GM21619 (cell line): ENCODE results near the gene MOSPD3.

ENCODE experiments used
- ATAC-seq: cut with Tn5 transposase; IDR thresholded peaks from one replicate; pipeline ENCODE4 v1.9.1; 2021; ENCODE audit not compliant: unreplicated experiment

MOSPD3 gene

DNA sequence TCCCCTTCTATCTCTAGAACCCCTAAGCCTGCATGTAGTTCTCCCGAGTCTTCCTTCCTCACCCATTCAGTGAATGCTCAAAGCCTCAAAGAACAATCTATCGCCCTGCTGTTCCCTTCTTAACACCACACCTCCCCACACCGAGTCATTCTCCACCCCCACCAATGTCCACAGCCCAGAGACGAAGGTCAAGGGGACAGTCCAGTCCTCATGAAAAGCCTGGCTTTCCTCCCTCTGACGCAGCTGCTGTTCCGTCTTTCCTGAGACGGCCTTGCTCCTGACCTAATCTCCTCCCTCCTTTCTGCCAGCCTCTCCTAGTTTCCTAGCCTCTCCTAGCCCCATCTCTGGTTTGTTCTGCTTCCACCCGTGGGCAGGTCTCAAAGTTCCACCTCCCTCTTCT lies 9.2 kb downstream of the MOSPD3 start:
- no peak for ATAC-seq

DNA sequence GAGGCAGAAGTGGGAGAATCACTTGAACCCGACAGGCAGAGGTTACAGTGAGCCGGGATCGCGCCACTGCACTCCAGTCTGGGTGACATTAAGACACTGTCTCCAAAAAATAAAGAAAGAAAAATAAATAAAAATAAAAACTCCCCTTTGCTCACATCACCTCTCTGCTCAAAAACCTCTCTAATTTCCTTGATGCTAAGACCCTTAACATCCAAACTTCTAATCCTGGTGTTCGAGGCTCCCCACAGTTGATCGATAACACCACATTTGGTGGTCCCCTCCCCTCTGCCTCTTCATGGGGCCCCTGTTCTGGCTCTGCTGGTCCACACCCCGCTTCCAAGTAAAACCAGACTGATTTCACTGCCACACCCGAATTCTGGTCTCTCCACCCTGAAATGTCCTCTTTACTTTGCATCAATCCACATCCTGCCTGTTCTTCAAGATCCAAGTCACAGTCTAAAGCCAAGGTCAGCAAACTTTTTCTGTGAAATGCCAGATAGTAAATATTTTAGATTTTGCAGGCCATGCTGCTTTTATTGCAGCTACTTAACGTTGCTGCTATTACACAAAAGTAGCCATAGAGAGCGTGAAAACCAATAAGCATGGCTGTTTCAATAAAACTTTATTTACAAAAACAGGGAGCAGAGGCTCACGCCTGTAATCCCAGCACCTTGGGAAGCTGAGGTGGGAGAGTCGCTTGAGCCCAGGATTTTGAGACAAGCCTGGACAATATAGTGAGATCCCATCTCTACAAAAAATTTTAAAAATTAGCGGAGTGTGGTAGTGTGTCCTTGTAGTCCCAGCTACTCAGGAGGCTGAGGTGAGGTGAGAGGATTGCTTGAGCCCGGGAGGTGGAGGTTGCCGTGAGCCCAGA lies 11.8 kb downstream of the MOSPD3 start:
- no peak for ATAC-seq

DNA sequence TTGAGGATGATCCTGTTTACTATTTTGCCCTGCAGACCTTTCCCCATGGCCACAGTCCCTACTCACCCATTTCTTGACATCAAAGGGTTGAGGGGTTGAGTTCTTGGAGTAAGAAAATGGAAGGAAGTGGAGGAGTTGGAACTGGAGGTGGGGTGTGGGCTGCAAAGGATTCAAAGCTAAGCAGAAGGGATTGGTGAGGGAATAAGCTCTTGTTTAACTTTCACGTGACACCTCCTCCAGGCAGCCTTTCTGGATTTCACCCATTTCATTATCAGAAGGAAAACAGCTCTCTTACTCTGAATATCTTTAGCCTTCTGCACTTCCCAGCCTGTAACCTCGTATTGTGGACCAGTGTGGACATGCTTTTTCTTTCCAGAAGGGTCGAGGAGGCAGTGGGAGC lies 13.7 kb downstream of the MOSPD3 start:
- no peak for ATAC-seq

DNA sequence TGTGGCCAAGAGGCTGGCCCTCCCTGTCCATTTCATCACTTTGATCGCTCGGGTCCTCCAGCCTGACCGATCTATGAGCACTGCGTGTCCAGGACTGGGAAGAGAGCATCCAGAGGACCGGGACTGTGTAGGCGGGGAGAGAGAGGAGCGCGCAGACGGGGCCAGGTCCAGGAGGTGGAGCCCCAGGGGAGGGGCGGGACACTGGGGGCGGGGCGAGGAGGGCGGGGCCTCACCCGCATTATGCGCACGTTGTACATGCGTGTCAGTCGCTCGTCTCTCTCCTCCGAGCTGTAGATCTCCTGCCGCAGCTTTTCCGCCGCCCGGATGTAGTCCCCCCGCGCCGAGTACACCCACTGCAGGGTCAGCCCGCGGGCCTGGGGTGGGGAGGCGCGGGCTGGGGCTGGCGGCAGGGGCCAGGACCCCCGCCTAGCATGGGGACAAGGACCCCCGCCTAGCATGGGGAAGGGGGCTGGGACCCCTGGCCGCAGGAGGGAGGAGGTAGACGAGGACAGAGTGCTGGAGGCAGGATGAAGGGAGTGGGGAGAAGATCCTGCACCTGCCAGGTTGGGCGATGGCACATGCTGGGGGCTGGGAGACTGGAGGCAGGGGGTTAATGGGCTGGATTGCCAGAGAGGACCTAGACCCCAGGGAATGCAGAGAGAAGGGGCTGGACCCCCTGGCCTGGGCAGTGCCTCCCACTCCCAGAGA lies 14.3 kb downstream of the MOSPD3 start:
- peak; percentile 81 for ATAC-seq

DNA sequence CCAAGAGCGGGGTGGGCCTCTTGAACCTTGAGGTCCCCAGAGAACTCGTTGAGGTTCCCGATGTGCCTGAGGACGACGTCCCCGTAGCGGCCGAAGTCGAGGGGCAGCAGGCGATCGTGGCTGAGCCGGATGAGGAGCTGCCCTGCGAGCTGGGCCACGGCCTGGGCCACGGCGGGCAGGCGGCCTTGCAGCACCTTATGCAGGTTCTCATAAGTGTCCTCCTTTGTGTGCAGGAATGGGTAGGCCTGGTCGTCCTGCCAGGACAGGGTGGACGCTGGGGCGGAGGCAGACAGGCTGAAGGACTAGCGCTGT lies 14.9 kb downstream of the MOSPD3 start:
- ATAC-seq = no peak

- no peak for ATAC-seq
Observed at GRCh38 chr7:100629117-100629716, 16.9 kb downstream of the MOSPD3 start.

- no peak for ATAC-seq
Observed at GRCh38 chr7:100630066-100630465, 17.7 kb downstream of the MOSPD3 start.

GRCh38 chr7:100632951-100633717 lies 20.8 kb downstream of the MOSPD3 start:
- ATAC-seq = no peak

- no peak for ATAC-seq
Observed at GRCh38 chr7:100639995-100640516, 27.7 kb downstream of the MOSPD3 start.

DNA sequence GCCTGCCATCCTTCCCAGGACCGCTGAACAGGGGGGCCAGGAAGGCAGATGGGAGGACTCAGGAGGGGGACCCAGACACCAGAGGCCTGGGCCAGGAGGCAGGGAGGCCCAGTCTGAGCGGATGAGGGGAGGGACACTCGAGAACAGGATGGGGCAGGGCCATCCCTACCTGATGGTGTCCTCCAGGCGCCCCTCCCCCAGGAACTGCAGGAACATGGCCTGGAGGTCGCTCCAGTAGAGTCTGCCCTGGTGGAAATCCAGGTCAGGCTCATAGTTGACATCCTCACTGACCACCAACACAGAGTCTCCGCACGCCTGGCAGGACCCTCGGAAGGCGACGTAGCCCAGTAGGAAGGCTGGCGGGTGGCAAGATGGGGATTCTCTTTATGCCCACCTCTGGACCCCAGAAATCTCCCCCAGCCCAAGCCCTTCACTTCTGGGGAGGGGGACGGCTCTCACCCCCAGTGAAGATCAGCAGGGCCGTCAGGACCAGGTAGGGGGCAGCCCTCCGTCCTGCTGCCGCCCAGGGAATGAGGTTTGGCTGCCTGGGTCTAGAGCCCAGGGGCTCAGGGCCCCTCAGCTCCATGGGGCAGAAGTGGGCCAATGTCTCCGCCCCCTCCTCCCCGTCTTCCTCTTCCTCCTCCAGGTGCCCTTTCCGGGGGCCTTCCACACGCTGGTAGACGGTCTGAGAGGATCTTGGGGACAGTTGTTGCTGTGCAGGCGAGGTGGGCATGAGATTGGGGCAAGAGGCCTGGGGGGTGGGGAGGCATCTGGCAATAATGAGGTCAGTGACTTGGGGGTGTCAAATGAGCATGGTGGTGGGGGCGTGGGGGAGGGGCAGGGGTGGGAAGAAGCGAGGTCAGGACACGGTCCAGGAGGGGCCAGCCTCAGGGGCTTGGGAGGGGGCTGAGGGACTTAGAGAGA lies 28.4 kb downstream of the MOSPD3 start:
- ATAC-seq = no peak

- ATAC-seq = no peak
Observed at GRCh38 chr7:100641463-100641859, 29.1 kb downstream of the MOSPD3 start, which contains the start of gene TFR2. TSS of gene TFR2 (minus strand) at chr7:100641552. CDS start at chr7:100641509, 43 bp downstream.

DNA sequence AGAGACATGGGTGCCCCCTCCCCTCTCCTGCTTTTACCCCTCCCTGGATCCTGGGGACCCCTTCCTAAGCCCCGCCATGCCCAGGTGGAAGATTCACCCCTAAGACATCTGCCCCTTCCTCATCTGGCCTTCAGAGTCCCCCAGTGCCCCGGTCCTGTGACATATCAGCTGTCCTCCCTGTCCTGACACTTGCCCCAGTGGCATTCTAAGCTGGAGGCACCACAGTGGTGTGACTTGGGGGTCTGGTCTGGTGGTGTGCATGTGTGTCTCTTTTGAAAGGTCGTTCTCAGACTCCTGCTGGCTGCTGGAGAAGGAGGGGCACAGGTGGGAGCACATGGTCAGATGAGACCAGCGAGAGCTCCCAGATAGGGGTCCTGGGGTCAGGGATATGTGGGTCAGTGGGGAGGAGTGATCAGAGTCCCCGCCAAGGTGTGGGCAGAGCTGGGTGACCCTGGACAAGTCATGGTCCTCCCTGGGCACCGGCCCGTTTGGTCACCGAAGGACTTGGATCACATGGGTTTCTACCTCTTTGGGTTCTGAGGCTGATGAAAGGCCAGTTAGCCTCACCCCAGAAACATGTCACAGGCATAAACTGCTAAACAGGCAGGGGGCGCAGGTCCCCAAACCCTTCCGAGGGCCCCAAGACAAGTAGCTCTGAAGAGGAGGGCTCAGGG lies 29.7 kb downstream of the MOSPD3 start:
- ATAC-seq = no peak

DNA sequence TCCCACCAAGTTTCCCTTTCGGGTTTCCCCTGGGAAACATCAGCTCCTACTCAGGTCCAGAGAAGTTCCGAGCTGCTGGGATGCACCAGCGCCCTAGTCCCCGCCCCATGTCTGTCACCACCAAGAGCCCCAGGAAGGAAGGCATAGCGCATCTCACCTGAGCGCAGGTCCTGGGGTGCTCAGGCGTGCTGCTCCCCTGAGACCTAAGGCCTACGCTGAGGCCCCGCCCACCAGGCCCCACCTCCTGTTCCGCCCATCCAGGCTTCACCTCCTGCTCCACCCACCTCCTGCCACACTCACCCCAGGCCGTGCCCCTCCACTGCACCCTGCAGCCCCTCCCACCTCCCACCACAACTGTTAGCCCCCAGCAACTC lies 30.2 kb downstream of the MOSPD3 start:
- ATAC-seq = no peak

DNA sequence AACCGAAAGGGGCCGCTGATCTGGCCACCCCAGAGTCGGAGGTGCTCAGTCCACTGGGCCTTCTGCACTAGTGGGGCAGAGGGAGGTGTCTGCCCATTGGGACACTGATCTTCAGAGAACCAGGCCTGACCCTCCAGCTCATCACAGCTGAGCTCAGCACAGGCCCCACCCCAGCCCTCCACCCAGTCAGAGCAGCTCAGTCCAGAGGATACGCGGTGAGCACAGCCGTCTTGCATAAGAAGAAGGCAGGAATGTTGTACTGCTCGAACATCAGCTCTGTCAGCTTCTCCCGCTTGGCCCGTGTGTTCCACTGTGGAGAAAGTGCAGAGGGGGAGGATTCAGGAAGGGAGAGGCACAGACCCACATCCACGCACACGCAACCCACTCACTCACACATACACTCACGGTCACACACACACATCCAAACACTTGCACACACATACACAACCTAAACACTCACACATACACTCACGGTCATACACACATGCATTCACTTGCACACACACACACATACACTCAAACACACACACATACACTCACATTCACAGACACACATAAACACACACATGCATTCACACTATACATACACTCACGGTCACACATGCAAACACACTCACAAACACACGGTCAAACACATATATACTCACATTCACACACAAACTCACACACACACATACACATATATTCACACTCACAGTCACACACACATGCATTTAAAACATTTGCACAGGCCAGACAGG lies 37.7 kb downstream of the MOSPD3 start:
- no peak for ATAC-seq

DNA sequence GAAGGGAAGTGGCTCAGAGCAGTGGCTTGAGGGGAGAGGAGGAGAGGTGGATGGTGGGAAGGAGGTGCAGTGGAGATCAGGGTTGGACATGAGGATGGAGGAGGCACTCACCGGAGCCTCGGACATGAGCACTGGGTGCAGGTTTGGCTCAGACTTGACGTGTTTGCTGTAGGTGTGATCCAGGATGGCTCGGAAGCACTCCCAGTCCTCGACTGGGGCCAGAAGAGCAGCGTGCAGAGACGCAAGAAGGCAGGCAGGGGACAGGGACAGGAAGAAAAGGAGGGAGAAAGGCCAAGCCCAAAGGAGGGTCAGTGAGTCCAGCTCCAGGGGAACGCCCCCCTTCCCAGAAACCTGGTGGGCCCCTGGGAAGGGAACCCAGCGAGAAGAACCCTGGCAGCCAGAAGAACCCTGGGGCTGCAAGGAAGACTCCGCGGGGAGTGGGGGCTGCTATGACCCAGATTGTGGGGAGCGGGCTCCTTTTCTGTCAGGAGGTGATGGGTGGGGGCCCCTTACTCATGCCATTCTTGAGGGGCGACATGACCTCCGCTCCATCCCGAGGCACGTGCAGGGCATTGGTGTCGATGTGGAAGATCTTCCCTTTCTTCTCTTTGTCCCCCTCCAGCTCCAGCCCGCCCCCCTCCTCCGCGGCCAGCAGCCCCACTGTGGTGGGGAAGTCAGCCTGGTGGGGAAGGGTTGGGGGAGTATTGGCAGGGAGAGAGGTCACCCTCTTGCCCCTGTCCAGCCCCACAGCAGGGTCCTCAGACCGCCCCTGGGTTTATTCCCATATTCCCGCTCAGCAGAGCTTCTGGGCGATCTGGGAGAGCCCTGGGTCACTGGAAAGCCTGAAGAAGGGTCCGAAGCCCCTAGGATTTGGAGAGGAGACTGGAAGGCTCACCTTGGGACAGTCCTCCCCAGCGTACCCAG lies 42.8 kb downstream of the MOSPD3 start:
- ATAC-seq = no peak

GRCh38 chr7:100655908-100656674 lies 43.8 kb downstream of the MOSPD3 start, which contains the start of gene ACTL6B:
TSS of gene ACTL6B (minus strand) at chr7:100656448. CDS start at chr7:100656354, 94 bp downstream.
- no peak for ATAC-seq
